GM12878 (cell line): Measurements from ENCODE around the gene LAT. TPM values are rescaled to one million over a fixed set of nuclear protein-coding genes. Genes with fewer than 3 reads are reported as not detected.

ENCODE experiments used
- ATAC-seq: fragments of 200-7000 bp; cut with Tn5 transposase; 3 replicates; pipeline ENCODE4 v1.9.1; 2020; ENCODE audit warnings: mild to moderate bottlenecking, moderate library complexity
- BruUV-seq: library from RNA; stranded (reverse); fragments of 400-500 nt; replicated peaks from 2 replicates; lab custom pipeline; 2021; lab: Mats Ljungman, UMichigan
- CTCF ChIA-PET: fragments of 300-600 bp; sonication (Branson Sonifier 250); formaldehyde crosslinking; extraction: SDS; loops from one replicate; lab custom pipeline; 2021; ENCODE audit warnings: inconsistent platforms; lab: Yijun Ruan, JAX
- POLR2A ChIA-PET: fragments of 350-600 bp; formaldehyde crosslinking; extraction: SDS; loops from one replicate; lab custom pipeline; 2021; ENCODE audit warnings: inconsistent platforms; lab: Charles Lee
- RAD21 ChIA-PET: fragments of 300-600 bp; sonication (Branson Sonifier 250); formaldehyde crosslinking; loops from one replicate; lab custom pipeline; 2023; ENCODE audit warnings: antibody characterized with exemption; ENCODE audit not compliant: unreplicated experiment; lab: Charles Lee
- SMC1A ChIA-PET: fragments of 300-600 bp; sonication (Branson Sonifier 250); formaldehyde crosslinking; loops from one replicate; lab custom pipeline; 2023; ENCODE audit not compliant: unreplicated experiment, uncharacterized antibody; lab: Charles Lee
- DNase-seq: peaks from one replicate; pipeline ENCODE4 v3.0.0-alpha.2; 2011; ENCODE audit warnings: low read depth, low spot score
- FAIRE-seq: peaks from 3 replicates; lab custom pipeline; 2011; peaks lifted over from hg19 to GRCh38; lab: Jason Lieb, UNC
- H2AFZ ChIP-seq: 2 replicates; pipeline ENCODE4 v1.6.0; 2011; ENCODE audit warnings: low read depth, low read length, control low read depth; ENCODE audit not compliant: control insufficient read depth
- H3K27ac ChIP-seq: 2 replicates; pipeline ENCODE4 v1.5.1; 2011; ENCODE audit warnings: control low read depth; ENCODE audit not compliant: control insufficient read depth, insufficient read depth
- H3K27me3 ChIP-seq, 2 experiments: replicated peaks in 1 of 2; 2 replicates each; pipeline versions ENCODE4 v1.6.0 to v1.6.1; 2011; ENCODE audit warnings: low read length in 1 of 2; ENCODE audit not compliant: control insufficient read depth in 2 of 2, insufficient read depth in 2 of 2
- H3K36me3 ChIP-seq, 2 experiments: 2 replicates each; pipeline ENCODE4 v1.5.1; 2011; ENCODE audit warnings: low read length in 1 of 2; ENCODE audit not compliant: control insufficient read depth in 2 of 2, insufficient read depth in 2 of 2
- H3K4me1 ChIP-seq: 2 replicates; pipeline ENCODE4 v1.6.1; 2011; ENCODE audit warnings: mild to moderate bottlenecking, low read length, moderate library complexity, mixed read lengths; ENCODE audit not compliant: control insufficient read depth, insufficient read depth
- H3K4me2 ChIP-seq: 2 replicates; pipeline ENCODE4 v1.6.0; 2011; ENCODE audit warnings: control low read depth; ENCODE audit not compliant: control insufficient read depth, insufficient read depth
- H3K4me3 ChIP-seq: fragments of 200-600 bp; sonication (generic); 2 replicates; pipeline ENCODE4 v1.5.1; 2016
- H3K79me2 ChIP-seq: 2 replicates; pipeline ENCODE4 v1.6.0; 2011; ENCODE audit warnings: low read length; ENCODE audit not compliant: control insufficient read depth, insufficient read depth
- H3K9ac ChIP-seq: 2 replicates; pipeline ENCODE4 v1.8.0; 2011; ENCODE audit warnings: low read length, control low read depth, mixed read lengths; ENCODE audit not compliant: control insufficient read depth, insufficient read depth
- H3K9me3 ChIP-seq: replicated peaks from 3 replicates; pipeline ENCODE4 v1.5.1; 2011; ENCODE audit warnings: mild to moderate bottlenecking, low read length; ENCODE audit not compliant: control insufficient read depth, insufficient read depth
- H4K20me1 ChIP-seq: 2 replicates; pipeline ENCODE4 v1.6.0; 2011; ENCODE audit not compliant: control insufficient read depth, insufficient read depth
- ATF7 ChIP-seq: fragments of 450-650 bp; IDR thresholded peaks from 2 replicates; pipeline ENCODE4 v1.6.1; 2016; ENCODE audit warnings: low read depth, mild to moderate bottlenecking
- IKZF1 ChIP-seq: fragments of 450-650 bp; conservative IDR thresholded peaks from 2 replicates; pipeline ENCODE4 v1.6.1; 2017; ENCODE audit warnings: antibody characterized with exemption, mild to moderate bottlenecking
- IKZF2 ChIP-seq, 2 experiments: fragments of 450-650 bp; IDR thresholded peaks; 2 replicates each; pipeline ENCODE4 v1.6.1; 2017; ENCODE audit warnings: mild to moderate bottlenecking in 2 of 2, moderate library complexity in 2 of 2
- LARP7 ChIP-seq: fragments of 450-650 bp; IDR thresholded peaks from 2 replicates; pipeline ENCODE4 v1.6.1; 2017; ENCODE audit warnings: mild to moderate bottlenecking
- RCOR1 ChIP-seq: conservative IDR thresholded peaks from 2 replicates; pipeline ENCODE4 v1.6.1; 2012; ENCODE audit warnings: low read depth, low read length, improper control_type of control experiment
- SP1 ChIP-seq: IDR thresholded peaks from one replicate; pipeline ENCODE4 v1.6.1; 2011; ENCODE audit warnings: low read depth, low read length
- SREBF1 ChIP-seq: IDR thresholded peaks from 2 replicates; pipeline ENCODE4 v1.6.1; 2012; ENCODE audit warnings: mild to moderate bottlenecking, low read length
- SUPT20H ChIP-seq: IDR thresholded peaks from 2 replicates; pipeline ENCODE4 v1.6.1; 2011; ENCODE audit warnings: low read depth, mild to moderate bottlenecking, low read length, moderate library complexity, borderline replicate concordance; ENCODE audit not compliant: control insufficient read depth
- WGBS: methylation state at CpG from one replicate; pipeline ENCODE4 v1.1.6; 2016; ENCODE audit warnings: low lambda C conversion rate; ENCODE audit not compliant: insufficient replicate concordance, insufficient coverage; ENCODE audit errors: missing lambda C conversion rate; 5-methylcytosine and 5-hydroxymethylcytosine counted together
- in situ Hi-C: fragments of 300-500 bp; cut with MboI; formaldehyde crosslinking; loops from 9 replicates; pipeline ENCODE4 v1.14.3; 2018; ENCODE audit warnings: mixed read lengths
- intact Hi-C: fragments of 100-400 bp; cut with micrococcal nuclease; formaldehyde crosslinking; loops from one replicate; pipeline ENCODE4 v1.14.2; 2022; ENCODE audit not compliant: unreplicated experiment
- polyA plus RNA-seq, 11 experiments: library from polyadenylated mRNA; depleted of rRNA in 4 of 11; unstranded in 6 of 11; stranded (reverse) in 5 of 11; fragments of >200 nt; fragmentation: Nextera tagmentation in 4 of 11; fragmentation: Illumina TruSeq in 1 of 11; extraction: Ambion mirVana in 4 of 11; extraction: Trizol in 1 of 11; gene quantifications; 1 replicate in 1 of 11; 2 replicates in 10 of 11; pipeline versions ENCODE4 v1.2.1 to v1.2.3, GENCODE V29; 2011 to 2016; ENCODE audit warnings: inconsistent platforms in 2 of 11, missing spikeins in 2 of 11, low read depth in 1 of 11
- total RNA-seq, 4 experiments: library from RNA; depleted of rRNA in 3 of 4; stranded (reverse); fragments of >200 nt in 3 of 4; fragmentation: Illumina TruSeq in 1 of 4; extraction: Trizol in 1 of 4; gene quantifications; 2 replicates each; pipeline versions ENCODE4 v1.2.1 to v1.2.3, GENCODE V29; 2013 to 2021
- TF ChIP-seq, protein P1 (sequence below): IDR thresholded peaks from 2 replicates; pipeline ENCODE4 v1.6.1; 2012; ENCODE audit warnings: low read depth, low read length, improper control_type of control experiment
- TF ChIP-seq, protein P2 (sequence below): IDR thresholded peaks from 2 replicates; pipeline ENCODE4 v1.6.1; 2011; ENCODE audit warnings: borderline replicate concordance, low read depth, mild to moderate bottlenecking, moderate library complexity, low read length; ENCODE audit not compliant: insufficient read depth, poor library complexity, severe bottlenecking

The LAT gene
- total and polyA plus RNA-seq, 10 of the 15 experiments (the other 5 are each of a cell fraction or from before 2014, with no cell fraction given) = 0.39 to 6.9 (median 2.0) TPM

DNA sequence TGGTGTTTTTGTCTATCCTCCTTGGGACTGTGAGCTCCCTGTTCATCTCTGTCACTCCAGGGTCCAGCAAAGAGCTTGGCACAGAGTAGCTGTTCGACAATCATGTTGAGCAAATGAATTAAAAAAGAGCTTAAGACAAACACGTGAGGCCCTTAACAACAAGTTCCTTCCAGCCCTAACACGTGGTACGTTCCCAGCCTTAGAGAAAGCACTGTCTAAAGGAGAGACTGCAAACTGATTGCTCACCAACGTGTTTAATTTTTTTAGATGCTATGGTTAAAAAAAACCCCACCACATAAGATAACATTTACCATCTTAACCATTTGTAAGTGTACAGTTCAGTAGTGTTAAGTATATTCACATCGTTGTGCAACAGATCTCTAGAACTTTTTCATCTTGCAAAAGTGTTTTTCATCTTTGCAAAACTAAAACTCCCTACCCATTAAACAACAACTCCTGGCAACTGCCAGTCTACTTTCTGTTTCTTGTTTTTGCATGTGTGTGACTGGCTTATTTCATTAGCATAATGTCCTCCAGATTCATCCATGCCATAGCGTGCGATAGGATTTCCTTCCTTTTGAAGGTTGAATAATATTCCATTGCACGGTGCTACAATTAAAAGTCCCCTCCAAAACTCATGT lies 28.2 kb downstream of the LAT start (continued):
- TF ChIP-seq RCOR1 = no peak

DNA sequence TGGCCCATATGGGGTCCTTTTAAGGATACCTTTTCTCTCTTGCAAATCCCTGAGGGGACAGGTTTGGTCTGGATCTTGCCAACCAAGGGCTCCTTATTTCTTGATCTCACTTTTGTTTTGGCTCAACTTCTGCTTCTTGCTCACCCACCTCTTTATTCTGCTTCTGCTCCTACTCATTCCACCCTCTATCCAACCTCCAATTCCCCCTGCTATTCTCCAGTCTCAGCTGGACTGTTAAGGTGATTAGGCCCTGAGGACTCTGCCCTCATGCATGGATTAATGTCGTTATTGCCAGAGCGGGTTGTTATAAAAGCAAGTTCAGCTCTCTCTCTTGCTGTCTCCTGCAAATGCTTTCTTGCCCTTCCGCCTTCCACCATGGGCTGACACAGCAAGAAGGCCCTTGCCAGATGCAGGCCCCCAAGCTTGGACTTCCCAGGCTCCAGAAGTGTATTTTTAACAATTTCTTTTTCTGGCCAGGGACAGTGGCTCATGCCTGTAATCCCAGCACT lies 29.8 kb downstream of the LAT start:
- DNase-seq (no peak), FAIRE-seq (no peak), ATAC-seq (peak; percentile 26)
- Histone ChIP-seq H3K27ac (no peak overlapping the region), H3K4me1 (no peaks in the 10 kb centered on the region), H3K9me3 (no peaks in the 10 kb centered on the region), H3K27me3 (no peaks in the 10 kb centered on the region), H3K79me2 (no peaks in the 10 kb centered on the region), H3K36me3 (no peaks in the 10 kb centered on the region), H4K20me1 (no peaks in the 10 kb centered on the region), H3K9ac (no peak overlapping the region), H3K4me3 (no peak overlapping the region), H2AFZ (no peak overlapping the region), H3K4me2 (no peak overlapping the region)
- in situ Hi-C loops (no loop called here), intact Hi-C loops (no loop called here)
- ChIA-PET POLR2A (no interaction called here), CTCF (interaction anchor here (1.1 to 1.2 kb wide), 2 partner anchors 14 kb away, joined by 3 to 6 read pairs; no protein-coding TSS in a partner anchor), RAD21 (no interaction called here), SMC1A (no interaction called here)
- no TSS peak for BruUV-seq
- 55% methylated on average over 3 of the region's 3 CpGs for WGBS
- TF ChIP-seq SUPT20H (no peak), ATF7 (no peak), SP1 (no peak), IKZF2 (IDR thresholded peaks at IDR 0.05) (0 out of 4 replicates have a peak, but pooled peaks of 1 of the 2 experiments have one; percentile 10), LARP7 (no peak), IKZF1 (peak; percentile 44; the same call in 1 of the 2 replicates), SREBF1 (no peak)
- TF ChIP-seq, protein P1, sequence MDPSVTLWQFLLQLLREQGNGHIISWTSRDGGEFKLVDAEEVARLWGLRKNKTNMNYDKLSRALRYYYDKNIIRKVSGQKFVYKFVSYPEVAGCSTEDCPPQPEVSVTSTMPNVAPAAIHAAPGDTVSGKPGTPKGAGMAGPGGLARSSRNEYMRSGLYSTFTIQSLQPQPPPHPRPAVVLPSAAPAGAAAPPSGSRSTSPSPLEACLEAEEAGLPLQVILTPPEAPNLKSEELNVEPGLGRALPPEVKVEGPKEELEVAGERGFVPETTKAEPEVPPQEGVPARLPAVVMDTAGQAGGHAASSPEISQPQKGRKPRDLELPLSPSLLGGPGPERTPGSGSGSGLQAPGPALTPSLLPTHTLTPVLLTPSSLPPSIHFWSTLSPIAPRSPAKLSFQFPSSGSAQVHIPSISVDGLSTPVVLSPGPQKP = no peak
- TF ChIP-seq, protein P2, sequence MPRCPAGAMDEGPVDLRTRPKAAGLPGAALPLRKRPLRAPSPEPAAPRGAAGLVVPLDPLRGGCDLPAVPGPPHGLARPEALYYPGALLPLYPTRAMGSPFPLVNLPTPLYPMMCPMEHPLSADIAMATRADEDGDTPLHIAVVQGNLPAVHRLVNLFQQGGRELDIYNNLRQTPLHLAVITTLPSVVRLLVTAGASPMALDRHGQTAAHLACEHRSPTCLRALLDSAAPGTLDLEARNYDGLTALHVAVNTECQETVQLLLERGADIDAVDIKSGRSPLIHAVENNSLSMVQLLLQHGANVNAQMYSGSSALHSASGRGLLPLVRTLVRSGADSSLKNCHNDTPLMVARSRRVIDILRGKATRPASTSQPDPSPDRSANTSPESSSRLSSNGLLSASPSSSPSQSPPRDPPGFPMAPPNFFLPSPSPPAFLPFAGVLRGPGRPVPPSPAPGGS = no peak
